ENCODE measurements around the gene PTRH1.

The PTRH1 gene

DNA sequence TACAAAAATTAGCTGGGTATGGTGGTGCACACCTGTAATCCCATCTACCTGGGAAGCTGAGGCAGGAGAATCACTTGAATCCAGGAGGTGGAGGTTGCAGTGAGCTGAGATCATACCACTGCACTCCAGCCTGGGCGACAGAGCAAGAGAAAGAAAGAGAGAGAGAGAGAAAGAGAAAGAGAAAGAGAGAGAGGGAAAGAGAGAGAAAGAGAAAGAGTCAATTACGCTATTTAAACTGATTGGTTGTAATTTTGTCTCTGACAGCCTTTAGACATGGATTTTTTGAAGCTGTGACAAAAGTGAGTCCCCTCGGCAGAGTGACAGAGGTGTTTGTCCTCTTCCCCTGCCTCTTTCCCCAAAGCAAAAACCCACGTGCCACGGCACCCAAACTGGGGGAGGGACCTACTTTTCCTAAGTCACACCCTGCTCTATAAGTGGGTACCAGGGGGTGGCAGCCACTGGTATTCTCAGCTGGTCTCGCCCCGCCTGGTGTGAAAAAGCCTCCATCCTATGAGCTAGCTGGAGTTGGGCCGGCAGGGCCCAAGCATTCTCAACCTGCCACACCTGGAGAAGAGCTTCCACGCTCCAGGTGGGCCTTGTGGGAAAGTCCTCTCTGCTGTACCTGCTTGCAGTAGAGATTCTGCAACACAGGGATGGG is 12.0 kb downstream of the PTRH1 start:
- H3K4me1 ChIP-seq (ENCODE audit: insufficient read depth, low read length): no peaks in the 10 kb centered on the region; the same call in 1 of the 2 replicates
- no peak overlapping the region for H3K9ac ChIP-seq (ENCODE audit: low read depth, low read length)
- H3K36me3 ChIP-seq (ENCODE audit: insufficient read depth, low read length): no peaks in the 10 kb centered on the region
- no peaks in the 10 kb centered on the region for H3K9me3 ChIP-seq (ENCODE audit: control insufficient read depth, insufficient read depth, low read length)

DNA sequence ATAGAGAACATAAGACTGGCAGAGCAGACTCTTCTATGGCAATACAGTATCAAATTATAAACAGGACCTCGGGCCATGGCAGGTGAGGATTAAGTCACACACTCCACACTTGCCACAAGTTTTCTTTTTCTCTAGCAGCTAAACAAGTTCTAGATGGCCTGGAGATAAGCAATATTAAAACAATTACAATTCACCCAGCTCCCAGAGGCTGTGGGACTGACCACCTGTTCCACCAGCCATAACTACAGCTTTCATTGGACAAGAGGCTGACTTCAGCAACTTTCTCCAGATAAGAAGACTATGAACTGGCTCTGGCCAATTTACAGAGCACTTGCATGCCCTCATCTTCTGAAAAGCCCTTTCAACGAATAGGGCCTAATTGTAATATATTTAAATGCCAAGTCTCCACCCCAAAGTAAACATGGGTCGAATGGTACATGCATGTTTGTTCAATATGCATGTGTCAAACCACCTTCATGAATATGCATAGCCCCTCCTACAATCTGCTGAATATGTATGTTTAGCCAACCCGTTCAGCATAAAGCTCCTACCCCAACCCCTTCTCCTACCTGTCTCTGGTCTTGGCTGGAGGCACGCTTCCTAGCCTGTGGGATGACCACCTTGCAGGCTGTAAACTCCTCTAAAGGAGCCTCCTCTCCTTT is 14.7 kb downstream of the PTRH1 start:
- no peaks in the 10 kb centered on the region; the same call in 1 of the 2 replicates for H3K4me1 ChIP-seq (ENCODE audit: insufficient read depth, low read length)
- H3K9ac ChIP-seq (ENCODE audit: low read depth, low read length): no peak overlapping the region
- H3K9me3 ChIP-seq (ENCODE audit: control insufficient read depth, insufficient read depth, low read length): no peaks in the 10 kb centered on the region
- H3K36me3 ChIP-seq (ENCODE audit: insufficient read depth, low read length): no peaks in the 10 kb centered on the region

DNA sequence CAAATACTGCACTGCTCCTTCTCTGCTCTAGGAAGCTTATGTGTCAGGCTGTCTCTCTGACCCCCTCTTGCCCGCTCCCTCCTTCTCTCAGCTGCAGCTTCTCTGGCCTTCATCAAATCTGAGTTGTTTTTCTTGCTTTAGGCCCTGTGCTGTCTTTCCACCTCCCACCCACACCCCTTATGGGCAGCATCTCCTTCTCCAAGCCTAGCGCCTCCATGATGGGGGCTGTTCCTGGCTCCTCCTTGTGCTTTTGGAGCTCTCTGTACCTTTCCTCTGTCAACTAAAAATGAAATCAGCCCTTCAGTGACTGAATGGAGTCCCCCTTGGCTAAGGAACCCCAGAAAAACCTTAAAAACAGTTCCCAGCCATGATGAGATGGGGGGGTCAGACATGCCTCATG is 15.3 kb downstream of the PTRH1 start:
- Histone ChIP-seq H3K36me3 (ENCODE audit: insufficient read depth, low read length) (no peaks in the 10 kb centered on the region), H3K9me3 (ENCODE audit: control insufficient read depth, insufficient read depth, low read length) (no peaks in the 10 kb centered on the region), H3K4me1 (ENCODE audit: insufficient read depth, low read length) (no peaks in the 10 kb centered on the region; the same call in 1 of the 2 replicates), H3K9ac (ENCODE audit: low read depth, low read length) (no peak overlapping the region)

DNA sequence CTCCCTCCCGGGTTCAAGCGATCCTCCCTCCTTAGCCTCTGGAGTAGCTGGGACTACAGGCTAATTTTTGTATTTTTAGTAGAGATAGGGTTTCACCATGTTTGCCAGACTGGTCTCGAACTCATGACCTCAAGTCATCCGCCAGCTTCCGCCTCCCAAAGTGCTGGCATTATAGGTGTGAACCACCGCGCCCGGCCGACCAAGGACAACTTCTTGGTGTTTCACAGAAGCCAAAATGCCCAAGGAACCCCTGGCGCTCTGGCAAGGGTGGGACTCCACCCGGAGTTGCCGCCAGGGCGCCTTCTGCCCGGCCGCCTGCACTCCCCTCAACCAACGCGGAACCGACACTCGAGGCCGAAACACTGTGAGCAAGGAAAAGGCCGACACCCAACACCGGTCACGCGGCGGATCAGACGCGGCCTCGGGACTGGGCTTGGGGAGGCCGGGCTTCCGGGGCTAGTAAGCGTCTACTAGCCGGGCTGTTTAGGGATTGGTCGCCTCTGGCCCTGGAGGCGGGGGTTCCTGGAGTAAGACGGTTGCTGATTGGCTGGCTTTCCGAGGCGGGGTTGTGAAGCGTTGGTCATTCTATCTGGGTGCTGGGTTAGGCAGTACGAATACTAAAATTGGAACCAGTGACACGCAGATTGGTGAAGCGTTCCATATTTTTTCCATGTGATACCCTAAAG is 16.3 kb downstream of the PTRH1 start:
- H3K9ac ChIP-seq (ENCODE audit: low read depth, low read length): peak overlapping the region; percentile 45; the same call in 1 of the 2 replicates
- H3K36me3 ChIP-seq (ENCODE audit: insufficient read depth, low read length): no peaks in the 10 kb centered on the region
- no peaks in the 10 kb centered on the region; the same call in 1 of the 2 replicates for H3K4me1 ChIP-seq (ENCODE audit: insufficient read depth, low read length)

DNA sequence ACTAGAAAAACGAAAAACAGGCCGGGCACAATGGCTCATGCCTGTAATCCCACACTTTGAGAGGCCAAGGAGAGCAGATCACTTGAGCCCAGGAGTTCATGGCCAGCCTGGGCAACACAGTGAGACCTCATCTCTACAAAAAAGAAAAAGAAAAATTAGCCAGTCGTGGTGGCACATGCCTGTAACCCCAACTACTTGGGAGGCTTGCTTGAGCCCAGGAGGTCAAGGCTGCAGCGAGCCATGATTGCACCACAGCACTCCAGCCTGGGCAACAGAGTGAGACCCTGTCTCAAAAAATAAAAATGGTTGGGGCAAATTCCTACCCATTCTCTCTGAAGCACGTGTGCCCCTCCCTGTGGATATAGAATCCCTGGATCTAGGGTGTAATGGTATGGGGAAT is 17.1 kb downstream of the PTRH1 start:
- no peaks in the 10 kb centered on the region; the same call in 1 of the 2 replicates for H3K4me1 ChIP-seq (ENCODE audit: insufficient read depth, low read length)
- no peaks in the 10 kb centered on the region for H3K9me3 ChIP-seq (ENCODE audit: control insufficient read depth, insufficient read depth, low read length)
- peak overlapping the region; percentile 45; the same call in 1 of the 2 replicates for H3K9ac ChIP-seq (ENCODE audit: low read depth, low read length)
- H3K36me3 ChIP-seq (ENCODE audit: insufficient read depth, low read length): no peaks in the 10 kb centered on the region

More for the DNA sequence above, 16.3 kb downstream of the PTRH1 start:
- H3K9me3 ChIP-seq (ENCODE audit: control insufficient read depth, insufficient read depth, low read length): no peaks in the 10 kb centered on the region

DNA sequence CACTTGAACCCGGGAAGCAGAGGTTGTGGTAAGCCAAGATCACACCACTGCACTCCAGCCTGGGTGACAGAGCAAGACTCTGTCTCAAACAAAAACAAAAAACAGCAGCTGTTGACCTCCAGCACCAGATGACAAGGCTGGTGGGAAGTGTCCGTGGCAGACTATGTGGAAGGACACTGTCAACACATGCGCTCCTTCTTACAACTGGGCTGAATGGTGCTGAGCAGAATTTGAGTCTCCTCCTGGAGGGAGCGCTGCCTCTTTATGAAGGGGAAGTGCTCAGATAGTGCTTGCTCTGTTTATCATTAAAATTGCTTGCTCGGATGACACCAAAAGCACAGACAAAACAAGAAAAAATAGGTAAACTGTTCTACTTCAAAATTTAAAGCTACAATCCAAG is 17.9 kb downstream of the PTRH1 start:
- Histone ChIP-seq H3K9me3 (ENCODE audit: control insufficient read depth, insufficient read depth, low read length) (no peaks in the 10 kb centered on the region), H3K36me3 (ENCODE audit: insufficient read depth, low read length) (no peaks in the 10 kb centered on the region), H3K9ac (ENCODE audit: low read depth, low read length) (no peak overlapping the region), H3K4me1 (ENCODE audit: insufficient read depth, low read length) (no peaks in the 10 kb centered on the region; the same call in 1 of the 2 replicates)

DNA sequence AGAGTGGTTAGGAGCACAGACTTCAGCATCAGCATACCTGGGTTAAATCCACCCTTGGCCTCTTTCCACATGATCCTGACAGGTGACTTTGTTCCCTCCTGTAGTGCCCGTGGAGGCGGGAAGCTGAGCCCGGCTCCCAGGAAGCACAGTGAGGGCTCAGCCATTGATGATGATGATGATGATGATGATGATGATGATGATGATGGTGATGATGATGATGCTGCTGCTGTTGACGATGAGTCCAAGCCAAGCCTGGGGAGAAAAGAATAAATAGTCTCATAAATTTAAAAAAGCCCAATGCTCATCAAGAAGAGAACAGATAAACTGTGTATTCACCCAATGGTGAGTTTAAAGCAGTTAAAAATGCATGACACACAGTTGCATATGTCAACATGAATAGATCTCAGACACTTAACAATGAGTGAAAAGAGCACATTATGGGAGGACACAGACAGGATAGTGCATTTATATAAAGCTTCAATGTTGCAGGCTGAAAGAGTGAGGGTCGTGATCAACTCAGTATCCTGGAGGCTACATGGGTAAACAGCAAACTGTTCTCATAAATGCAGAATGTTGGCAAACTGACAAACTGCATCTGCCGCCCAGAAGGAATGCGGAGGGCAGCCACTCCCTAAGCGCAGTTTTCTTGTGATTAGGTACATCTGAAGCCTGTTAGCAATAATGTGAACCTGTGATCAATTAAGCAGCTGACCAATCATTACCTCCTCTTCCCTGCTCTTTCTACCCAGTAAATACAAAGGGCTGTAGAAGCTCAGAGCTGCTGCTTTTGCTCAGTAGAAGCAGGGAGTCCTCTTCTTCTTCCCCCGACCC is 20.4 kb downstream of the PTRH1 start:
- H3K4me1 ChIP-seq (ENCODE audit: insufficient read depth, low read length): no peaks in the 10 kb centered on the region; the same call in 1 of the 2 replicates
- peaks cover 3% of the 10 kb centered on the region; the same call in 1 of the 2 replicates for H3K36me3 ChIP-seq (ENCODE audit: insufficient read depth, low read length)
- no peaks in the 10 kb centered on the region for H3K9me3 ChIP-seq (ENCODE audit: control insufficient read depth, insufficient read depth, low read length)
- no peak overlapping the region for H3K9ac ChIP-seq (ENCODE audit: low read depth, low read length)

DNA sequence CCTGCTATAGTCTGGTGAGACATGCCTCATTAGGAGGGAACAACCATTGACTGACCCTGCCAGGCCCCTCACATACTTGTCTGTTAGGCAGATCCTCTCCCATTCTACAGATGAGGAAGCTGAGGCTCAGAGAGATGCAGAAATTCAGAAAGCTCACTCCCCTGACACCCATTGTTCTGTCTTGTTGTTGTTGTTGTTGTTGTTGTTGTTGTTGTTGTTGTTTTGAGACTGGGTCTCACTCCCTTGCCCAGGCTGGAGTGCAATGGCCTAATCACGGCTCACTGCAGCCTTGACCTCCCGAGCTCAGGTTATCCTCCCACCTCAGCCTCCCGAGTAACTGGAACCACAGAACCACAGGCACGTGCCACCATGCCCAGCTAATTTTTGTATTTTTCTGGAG is 21.8 kb downstream of the PTRH1 start:
- no peak overlapping the region for H3K9ac ChIP-seq (ENCODE audit: low read depth, low read length)
- no peaks in the 10 kb centered on the region for H3K4me1 ChIP-seq (ENCODE audit: insufficient read depth, low read length)
- H3K9me3 ChIP-seq (ENCODE audit: control insufficient read depth, insufficient read depth, low read length): no peaks in the 10 kb centered on the region
- H3K36me3 ChIP-seq (ENCODE audit: insufficient read depth, low read length): peaks cover 9% of the 10 kb centered on the region; the same call in 1 of the 2 replicates

DNA sequence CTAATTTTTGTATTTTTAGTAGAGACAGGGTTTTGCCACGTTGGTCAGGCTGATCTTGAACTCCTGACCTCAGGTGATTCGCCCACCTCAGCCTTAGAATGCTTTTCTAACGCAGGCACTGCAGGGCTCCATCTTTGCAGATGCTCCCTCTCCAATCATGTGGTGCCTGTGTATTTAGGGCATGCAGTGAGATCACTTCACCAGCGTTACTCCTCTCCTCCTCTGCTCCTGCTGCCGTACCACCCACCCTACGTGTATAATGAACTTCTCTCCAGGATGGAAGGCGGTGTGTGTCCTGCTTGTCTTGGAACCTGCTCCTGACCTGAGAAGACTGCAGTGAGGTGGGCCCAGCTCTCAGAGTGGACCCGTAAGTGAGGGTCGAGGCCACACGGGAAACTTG is 22.3 kb downstream of the PTRH1 start:
- Histone ChIP-seq H3K9me3 (ENCODE audit: control insufficient read depth, insufficient read depth, low read length) (no peaks in the 10 kb centered on the region), H3K4me1 (ENCODE audit: insufficient read depth, low read length) (no peaks in the 10 kb centered on the region), H3K9ac (ENCODE audit: low read depth, low read length) (no peak overlapping the region), H3K36me3 (ENCODE audit: insufficient read depth, low read length) (peaks cover 9% of the 10 kb centered on the region)

DNA sequence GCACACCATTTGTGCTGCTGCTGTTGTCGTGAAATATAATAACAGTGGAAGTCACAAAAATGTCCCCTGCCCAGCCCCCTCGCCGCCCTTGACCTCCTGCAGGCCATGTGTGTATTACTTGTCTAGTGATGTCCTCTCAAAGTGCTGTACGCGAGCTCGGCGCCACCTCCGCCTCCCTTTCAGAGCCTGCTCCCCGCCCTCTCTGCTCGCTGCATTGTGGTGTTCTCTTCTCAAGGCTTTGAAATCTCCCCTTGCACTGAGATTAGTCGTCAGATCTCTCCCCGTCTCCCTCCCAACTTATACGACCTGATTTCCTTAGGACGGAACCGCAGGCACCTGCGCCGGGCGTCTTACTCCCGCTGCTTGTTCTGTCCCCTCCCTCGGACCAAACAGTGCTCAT is 23.4 kb downstream of the PTRH1 start:
- no peaks in the 10 kb centered on the region for H3K9me3 ChIP-seq (ENCODE audit: control insufficient read depth, insufficient read depth, low read length)

DNA sequence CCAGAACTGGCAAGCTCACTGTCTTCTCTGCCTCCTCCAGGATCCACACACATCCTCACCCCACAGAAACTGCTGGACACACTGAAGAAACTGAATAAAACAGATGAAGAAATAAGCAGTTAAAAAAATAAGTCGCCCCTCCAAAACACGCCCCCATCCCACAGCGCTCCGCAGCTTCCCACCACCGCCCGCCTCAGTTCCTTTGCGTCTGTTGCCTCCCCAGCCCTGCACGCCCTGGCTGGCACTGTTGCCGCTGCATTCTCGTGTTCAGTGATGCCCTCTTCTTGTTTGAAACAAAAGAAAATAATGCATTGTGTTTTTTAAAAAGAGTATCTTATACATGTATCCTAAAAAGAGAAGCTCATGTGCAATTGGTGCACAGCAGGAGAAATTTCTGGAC is 24.7 kb downstream of the PTRH1 start:
- Histone ChIP-seq H3K9ac (ENCODE audit: low read depth, low read length) (no peak overlapping the region), H3K36me3 (ENCODE audit: insufficient read depth, low read length) (peaks cover 9% of the 10 kb centered on the region), H3K4me1 (ENCODE audit: insufficient read depth, low read length) (no peaks in the 10 kb centered on the region), H3K9me3 (ENCODE audit: control insufficient read depth, insufficient read depth, low read length) (no peaks in the 10 kb centered on the region)

More for the DNA sequence above, 23.4 kb downstream of the PTRH1 start:
- no peaks in the 10 kb centered on the region for H3K4me1 ChIP-seq (ENCODE audit: insufficient read depth, low read length)
- peaks cover 9% of the 10 kb centered on the region for H3K36me3 ChIP-seq (ENCODE audit: insufficient read depth, low read length)
- H3K9ac ChIP-seq (ENCODE audit: low read depth, low read length): no peak overlapping the region

DNA sequence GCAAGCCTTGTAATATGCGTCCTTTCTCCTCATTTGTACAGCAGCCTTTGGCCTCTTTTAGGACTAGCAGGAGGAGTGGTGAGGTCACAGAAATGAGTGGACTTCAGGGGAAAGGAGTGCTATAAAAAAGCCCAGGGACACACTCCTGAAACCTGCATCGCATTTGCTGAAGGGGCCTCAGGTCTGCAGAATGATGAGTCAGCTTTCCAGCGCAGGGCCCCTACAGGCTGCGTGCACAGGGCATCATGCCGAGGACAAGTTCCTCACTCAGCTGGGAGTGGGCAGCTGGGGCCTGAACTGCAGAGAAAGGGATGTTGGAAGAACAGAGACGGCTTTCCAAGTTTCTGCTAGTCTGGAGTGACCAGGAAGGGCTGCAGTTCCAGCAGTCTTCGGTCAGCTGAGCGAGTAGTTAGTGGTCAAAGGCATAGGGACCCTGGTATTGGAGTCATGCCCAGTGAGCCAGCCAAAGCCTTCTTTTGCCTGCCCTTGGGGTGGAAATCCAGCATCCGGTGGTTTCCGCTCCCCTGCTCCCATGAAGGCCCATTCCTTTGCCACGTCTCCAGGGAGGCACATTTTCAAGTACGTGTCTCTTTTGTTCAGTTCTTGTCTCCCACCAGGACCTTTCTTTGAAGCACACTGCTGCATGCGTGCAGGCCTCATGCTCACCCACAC is 26.0 kb downstream of the PTRH1 start:
- Histone ChIP-seq H3K9me3 (ENCODE audit: control insufficient read depth, insufficient read depth, low read length) (no peaks in the 10 kb centered on the region), H3K4me1 (ENCODE audit: insufficient read depth, low read length) (peaks cover 4% of the 10 kb centered on the region; the same call in 1 of the 2 replicates), H3K9ac (ENCODE audit: low read depth, low read length) (no peak overlapping the region), H3K36me3 (ENCODE audit: insufficient read depth, low read length) (peaks cover 9% of the 10 kb centered on the region)

DNA sequence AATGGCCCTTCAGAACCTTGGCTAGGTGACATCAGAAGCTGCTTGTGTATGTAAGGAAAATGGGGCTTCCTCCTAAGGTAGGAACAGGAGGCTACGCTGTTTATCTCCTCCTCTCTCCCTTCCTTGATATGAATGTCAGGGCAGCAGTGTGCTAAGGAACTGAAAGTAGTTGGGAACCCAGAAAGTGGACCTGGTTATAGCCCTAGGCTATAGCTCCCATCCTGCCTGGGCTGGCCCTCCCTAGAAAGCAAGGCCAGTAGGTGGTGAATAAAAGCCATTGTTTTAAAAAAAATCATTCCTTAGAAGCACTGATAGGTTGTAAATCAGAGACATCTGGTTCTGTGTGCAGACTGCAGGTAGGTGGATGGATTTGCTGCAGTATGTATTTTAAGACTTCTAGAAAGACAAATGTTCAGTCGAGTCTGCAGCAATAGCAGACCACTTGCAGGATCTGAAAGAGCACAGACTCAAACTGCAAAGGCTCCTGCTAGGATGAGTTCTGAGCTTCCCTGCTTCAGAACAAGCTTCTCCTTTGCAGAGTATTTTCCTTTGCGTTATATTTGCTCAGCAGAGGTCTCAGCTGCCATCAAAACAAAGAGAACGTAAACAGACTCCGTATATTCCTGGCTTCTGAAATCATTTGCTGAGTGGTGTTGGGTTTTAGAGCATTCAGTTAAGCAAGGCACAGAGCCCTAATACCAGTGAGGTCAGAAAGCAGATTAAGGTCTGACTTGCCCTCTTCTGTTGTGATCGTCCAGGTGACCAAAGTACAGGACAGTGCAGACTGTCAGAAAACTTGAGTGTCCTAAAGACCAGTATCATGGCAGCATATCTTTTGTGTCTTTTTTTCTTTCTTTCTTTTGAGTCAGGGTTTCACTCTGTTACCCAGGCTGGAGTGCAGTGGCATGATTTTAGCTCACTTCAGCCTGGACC is 28.7 kb downstream of the PTRH1 start:
- H3K9ac ChIP-seq (ENCODE audit: low read depth, low read length): no peak overlapping the region
- H3K4me1 ChIP-seq (ENCODE audit: insufficient read depth, low read length): peaks cover 10% of the 10 kb centered on the region
- H3K9me3 ChIP-seq (ENCODE audit: control insufficient read depth, insufficient read depth, low read length): no peaks in the 10 kb centered on the region
- peaks cover 12% of the 10 kb centered on the region for H3K36me3 ChIP-seq (ENCODE audit: insufficient read depth, low read length)
